Measurements from ENCODE around the gene PITHD1.
"Not testable (repeated sequence)": the region's sequence is repeated elsewhere in the genome, so short reads cannot be mapped to it uniquely, and the experiment has no call there.

PITHD1 gene

GRCh38 chr1:23777979-23778814 is at the start of gene PITHD1:
Gene PITHD1 (plus strand): TSS chr1:23778418. CDS start chr1:23778516, 98 bp downstream.
- DNase-seq (ENCODE audit: low read depth in 2 of 2): peak; percentile 46 to 56

DNA sequence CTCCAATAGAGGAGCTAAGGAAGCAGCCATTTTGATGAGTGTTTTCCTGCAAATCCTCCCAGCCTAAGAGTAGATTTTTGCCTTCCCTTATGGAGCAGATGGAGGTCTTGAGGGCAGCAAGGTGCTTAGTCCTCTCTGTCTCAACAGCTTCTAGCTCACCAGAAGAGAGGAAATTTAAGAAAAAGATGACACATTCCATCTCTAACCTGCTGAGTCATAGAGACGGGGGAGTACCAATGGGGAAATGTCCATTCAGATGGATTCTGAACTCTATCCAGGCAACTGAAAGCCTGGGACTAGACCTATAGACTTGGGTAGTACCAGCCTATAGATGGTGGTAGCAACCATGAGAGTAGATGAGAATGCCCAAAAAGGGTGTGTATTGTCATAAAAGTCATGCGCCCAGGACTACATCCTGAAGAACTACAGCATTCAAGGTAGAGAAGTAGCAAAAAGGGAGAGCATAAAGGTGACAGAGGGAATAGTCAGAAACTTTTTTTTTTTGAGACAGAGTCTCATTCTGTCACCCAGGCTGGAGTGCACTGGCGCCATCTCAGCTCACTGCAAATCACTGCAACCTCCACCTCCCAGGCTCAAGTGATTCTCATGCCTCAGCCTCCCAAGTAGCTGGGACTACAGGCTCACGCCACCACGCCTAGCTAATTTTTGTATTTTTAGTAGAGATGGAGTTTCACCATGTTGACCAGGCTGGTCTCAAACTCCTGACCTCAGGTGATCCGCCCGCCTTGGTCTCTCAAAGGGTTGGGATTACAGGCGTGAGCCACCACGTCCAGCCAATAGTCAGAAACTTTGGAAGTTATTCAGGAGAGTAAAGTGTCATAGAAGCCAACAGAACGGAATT is 45.6 kb upstream of the PITHD1 start:
- no peak for DNase-seq (ENCODE audit: low read depth in 2 of 2)

- DNase-seq (ENCODE audit: low read depth in 2 of 2): not testable (repeated sequence)
These were observed 44.9 kb upstream of the PITHD1 start for GRCh38 chr1:23733281-23733680.

GRCh38 chr1:23736437-23737134 is 41.6 kb upstream of the PITHD1 start:
- no peak for DNase-seq (ENCODE audit: low read depth in 2 of 2)

GRCh38 chr1:23741609-23742008 is 36.6 kb upstream of the PITHD1 start:
- no peak for DNase-seq (ENCODE audit: low read depth in 2 of 2)

DNA sequence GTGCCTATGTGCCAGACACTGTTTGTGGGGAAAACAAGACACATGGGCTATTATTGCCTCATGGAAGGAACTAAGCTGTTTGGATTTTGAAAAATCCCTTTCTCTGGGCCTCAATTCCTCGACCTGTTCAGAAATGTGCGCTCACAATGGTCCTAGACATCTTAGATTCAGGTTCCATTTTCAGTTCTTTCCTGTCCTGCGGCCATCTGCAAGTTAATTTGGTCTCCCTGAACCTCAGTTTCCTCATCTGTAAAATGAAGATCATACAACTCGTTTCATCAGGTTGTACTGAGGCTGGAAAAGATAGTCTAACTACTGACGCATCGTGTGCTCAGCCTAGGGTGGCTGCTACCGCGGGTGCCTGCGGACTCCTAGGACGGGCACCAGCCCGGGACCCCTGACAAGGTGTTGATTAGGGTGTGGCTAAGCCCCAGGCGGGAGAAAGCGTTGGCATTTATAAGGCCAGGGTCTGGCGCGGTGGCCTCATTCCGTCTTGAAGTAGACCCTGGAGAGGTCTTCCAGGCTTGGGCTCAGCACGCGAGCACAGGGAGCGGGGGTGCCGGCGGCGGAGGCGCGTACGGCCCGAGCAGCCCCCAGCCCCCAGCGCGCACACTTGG is 35.4 kb upstream of the PITHD1 start:
- DNase-seq (ENCODE audit: low read depth in 2 of 2): no peak

GRCh38 chr1:23743287-23744152 is 34.7 kb upstream of the PITHD1 start, which contains the start of gene ELOA:
Gene ELOA (plus strand): TSS chr1:23743471. CDS start chr1:23743504, 33 bp downstream.
- peak in 1 of 2 experiments; percentile 28 for DNase-seq (ENCODE audit: low read depth in 2 of 2)

DNA sequence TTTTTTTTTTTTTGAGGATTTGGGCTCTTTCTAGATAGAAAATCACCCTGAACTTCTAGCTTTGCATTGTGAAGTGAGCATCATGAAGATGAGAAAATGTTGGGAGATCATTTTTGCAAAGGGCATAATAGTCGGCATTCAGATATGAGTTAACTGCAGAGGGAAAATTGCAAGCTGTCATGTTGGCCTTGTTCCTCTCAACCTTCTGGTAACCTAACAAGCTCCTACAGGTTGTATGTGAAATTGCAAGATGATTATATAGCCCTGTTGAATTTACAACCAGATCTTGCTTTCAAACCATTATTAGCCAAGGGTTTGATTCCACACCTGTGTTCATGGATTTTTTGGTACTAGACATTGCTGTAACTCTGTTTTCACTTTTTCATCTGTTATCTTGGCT is 32.7 kb upstream of the PITHD1 start:
- DNase-seq (ENCODE audit: low read depth in 2 of 2): no peak

GRCh38 chr1:23748016-23748415 is 30.2 kb upstream of the PITHD1 start:
- DNase-seq (ENCODE audit: low read depth in 2 of 2): no peak

GRCh38 chr1:23751050-23751814 is 27.0 kb upstream of the PITHD1 start:
- no peak for DNase-seq (ENCODE audit: low read depth in 2 of 2)

DNA sequence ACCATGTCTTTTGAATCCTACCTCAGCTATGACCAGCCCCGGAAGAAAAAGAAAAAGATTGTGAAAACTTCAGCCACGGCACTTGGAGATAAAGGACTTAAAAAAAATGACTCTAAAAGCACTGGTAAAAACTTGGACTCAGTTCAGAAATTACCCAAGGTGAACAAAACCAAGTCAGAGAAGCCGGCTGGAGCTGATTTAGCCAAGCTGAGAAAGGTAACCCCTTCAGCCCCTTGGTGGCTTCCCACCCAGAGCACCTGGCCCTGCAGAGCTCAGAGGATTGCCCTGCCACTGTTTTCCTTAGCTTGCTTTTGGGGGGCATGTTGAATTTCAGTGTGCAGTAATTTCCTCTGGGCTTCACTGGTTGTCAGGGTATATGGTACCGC is 26.4 kb upstream of the PITHD1 start:
- DNase-seq (ENCODE audit: low read depth in 2 of 2): no peak

GRCh38 chr1:23752909-23753308 is 25.3 kb upstream of the PITHD1 start:
- no peak for DNase-seq (ENCODE audit: low read depth in 2 of 2)

DNA sequence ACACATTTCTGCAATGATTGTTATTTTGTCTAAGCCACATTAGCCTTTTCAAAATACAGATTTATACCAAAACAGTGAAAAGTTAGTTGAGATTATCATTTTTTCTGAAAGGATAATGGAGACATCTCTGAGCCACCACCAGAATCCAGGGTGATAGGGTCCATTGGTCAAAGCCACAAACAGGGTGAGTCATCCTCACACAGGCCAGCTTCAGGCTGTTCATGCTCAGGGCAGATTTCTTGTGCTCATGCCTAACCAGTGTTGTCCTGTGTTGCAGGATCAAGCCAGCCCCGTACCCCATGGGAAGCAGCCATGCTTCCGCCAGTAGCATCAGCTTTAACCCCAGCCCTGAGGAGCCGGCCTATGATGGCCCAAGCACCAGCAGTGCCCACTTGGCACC is 21.5 kb upstream of the PITHD1 start:
- DNase-seq (ENCODE audit: low read depth in 2 of 2): no peak

DNA sequence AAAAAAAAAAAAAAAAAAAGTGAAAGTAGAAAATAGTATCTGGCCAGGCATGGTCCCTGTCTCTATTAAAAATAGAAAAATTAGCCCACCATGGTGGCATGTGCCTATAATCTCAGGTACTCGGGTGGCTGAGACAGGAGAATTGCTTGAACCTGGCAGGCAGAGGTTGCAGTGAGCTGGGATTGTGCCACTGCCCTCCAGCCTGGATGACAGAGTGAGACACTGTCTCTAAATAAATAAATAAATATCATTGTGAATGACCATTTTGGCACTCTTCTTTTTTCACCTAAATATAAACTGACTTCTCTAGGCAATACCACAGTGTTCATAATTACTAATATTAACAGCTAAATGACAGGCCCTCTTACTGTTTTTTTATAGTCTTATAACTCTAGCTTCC is 20.4 kb upstream of the PITHD1 start:
- no peak for DNase-seq (ENCODE audit: low read depth in 2 of 2)

- no peak for DNase-seq (ENCODE audit: low read depth in 2 of 2)
These were observed 18.9 kb upstream of the PITHD1 start for GRCh38 chr1:23759277-23759676.

GRCh38 chr1:23763041-23763577 is 15.1 kb upstream of the PITHD1 start:
- DNase-seq (ENCODE audit: low read depth in 2 of 2): no peak

DNA sequence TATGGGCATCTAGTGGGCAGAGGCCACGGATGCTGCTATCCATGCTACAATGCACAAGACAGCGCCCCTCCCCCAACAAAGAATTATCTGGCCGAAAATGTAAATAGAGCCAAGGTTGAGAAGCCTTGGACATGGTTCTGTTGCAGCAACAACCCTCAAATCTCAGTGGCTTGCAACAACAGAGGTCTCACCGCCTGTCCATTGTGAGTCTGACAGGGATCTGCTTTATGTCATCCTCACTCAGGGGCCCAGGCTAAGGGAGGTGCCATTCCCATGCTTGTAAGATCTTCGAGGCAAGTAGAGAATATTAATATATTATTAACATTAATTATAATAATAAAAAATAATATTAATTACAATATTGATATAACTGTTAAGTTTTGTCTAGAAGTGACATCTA is 9.5 kb upstream of the PITHD1 start:
- DNase-seq (ENCODE audit: low read depth in 2 of 2): no peak

- peak; percentile 43 to 44 for DNase-seq (ENCODE audit: low read depth in 2 of 2)
These were observed 6.0 kb upstream of the PITHD1 start for GRCh38 chr1:23772049-23772853.

GRCh38 chr1:23772854-23773242 is 5.4 kb upstream of the PITHD1 start:
- DNase-seq (ENCODE audit: low read depth in 2 of 2): no peak
